Smooth muscle cell (in vitro differentiated cells): ENCODE measurements around the gene USP6. TPM values are rescaled to one million over a fixed set of nuclear protein-coding genes. Genes with fewer than 3 reads are reported as not detected.
"Not testable (repeated sequence)": the region's sequence is repeated elsewhere in the genome, so short reads cannot be mapped to it uniquely, and the experiment has no call there.

Experiments used
- DNase-seq: peaks from one replicate; lab custom pipeline; 2025; ENCODE audit not compliant: unreplicated experiment; lab: John Stamatoyannopoulos, UW
- H2AFZ ChIP-seq: fragments of 200-600 bp; sonication (generic); 2 replicates; pipeline ENCODE4 v1.6.0; 2016; ENCODE audit warnings: antibody characterized with exemption, low read depth, mild to moderate bottlenecking
- H3F3A ChIP-seq: fragments of 200-600 bp; sonication (generic); 2 replicates; pipeline ENCODE4 v1.6.0; 2017; ENCODE audit warnings: antibody characterized with exemption, low read depth
- H3K27ac ChIP-seq: fragments of 200-600 bp; sonication (generic); 2 replicates; pipeline ENCODE4 v1.5.1; 2016; ENCODE audit warnings: low read depth, mild to moderate bottlenecking
- H3K27me3 ChIP-seq: fragments of 200-600 bp; sonication (generic); 2 replicates; pipeline ENCODE4 v1.6.1; 2016; ENCODE audit warnings: low read depth, mild to moderate bottlenecking
- H3K36me3 ChIP-seq: fragments of 200-600 bp; sonication (generic); 2 replicates; pipeline ENCODE4 v1.5.1; 2016; ENCODE audit warnings: low read depth
- H3K4me1 ChIP-seq: fragments of 200-600 bp; sonication (generic); 2 replicates; pipeline ENCODE4 v1.5.1; 2016; ENCODE audit warnings: low read depth
- H3K4me2 ChIP-seq: fragments of 200-600 bp; sonication (generic); 2 replicates; pipeline ENCODE4 v1.6.0; 2016; ENCODE audit warnings: mild to moderate bottlenecking
- H3K4me3 ChIP-seq: fragments of 200-600 bp; sonication (generic); 2 replicates; pipeline ENCODE4 v1.5.1; 2016; ENCODE audit warnings: mild to moderate bottlenecking
- H3K79me2 ChIP-seq: fragments of 200-600 bp; sonication (generic); 2 replicates; pipeline ENCODE4 v1.6.0; 2016; ENCODE audit warnings: low read depth, mild to moderate bottlenecking
- H3K9ac ChIP-seq: fragments of 200-600 bp; sonication (generic); 2 replicates; pipeline ENCODE4 v1.6.0; 2016; ENCODE audit warnings: low read depth
- H3K9me3 ChIP-seq: fragments of 200-600 bp; sonication (generic); replicated peaks from 2 replicates; pipeline ENCODE4 v1.5.1; 2016; ENCODE audit warnings: low read depth
- H4K20me1 ChIP-seq: fragments of 200-600 bp; sonication (generic); 2 replicates; pipeline ENCODE4 v1.6.0; 2016; ENCODE audit warnings: low read depth
- CTCF ChIP-seq: fragments of 200-600 bp; sonication (generic); IDR thresholded peaks from 2 replicates; pipeline ENCODE4 v1.5.1; 2017; ENCODE audit warnings: borderline replicate concordance, mild to moderate bottlenecking, antibody characterized with exemption; ENCODE audit not compliant: insufficient read depth, poor library complexity, severe bottlenecking
- WGBS: methylation state at CpG from one replicate; pipeline ENCODE4 v1.1.7; 2016; ENCODE audit warnings: low lambda C conversion rate; 5-methylcytosine and 5-hydroxymethylcytosine counted together
- polyA plus RNA-seq: library from polyadenylated mRNA; unstranded; fragments of >200 nt; fragmentation: Nextera tagmentation; extraction: Ambion mirVana; gene quantifications from 2 replicates; pipeline ENCODE4 v1.2.1, GENCODE V29; 2016
- total RNA-seq: library from RNA; depleted of rRNA; stranded (reverse); fragments of >200 nt; gene quantifications from 2 replicates; pipeline ENCODE4 v1.2.3, GENCODE V29; 2014

The USP6 gene
- total and polyA plus RNA-seq, 2 experiments from 2014 or later, result 0.09 TPM; not detected in 1

DNA sequence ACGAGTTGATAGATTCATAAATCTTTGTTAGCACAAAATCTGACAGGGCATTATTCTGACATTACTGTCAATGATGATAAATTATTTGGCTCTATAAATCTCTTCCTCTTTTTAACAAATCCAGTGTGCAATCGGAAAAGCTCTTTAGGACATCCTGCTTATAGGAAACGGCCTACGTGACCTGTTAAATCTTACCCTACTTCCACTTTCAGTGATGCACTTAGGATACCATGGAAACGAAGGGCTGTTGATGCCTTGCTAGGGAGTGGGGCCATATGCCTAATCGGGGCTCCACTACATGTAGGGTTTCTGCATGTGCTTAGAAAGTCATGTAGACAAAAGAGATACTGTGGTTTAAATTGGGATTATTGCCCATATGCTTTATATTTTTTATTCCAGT, 48.6 kb downstream of the USP6 start:
- no peak for DNase-seq
- Histone ChIP-seq H3K4me1 (no peaks in the 10 kb centered on the region), H3K4me3 (no peak overlapping the region), H3F3A (no peaks in the 10 kb centered on the region), H2AFZ (no peak overlapping the region), H3K9me3 (no peaks in the 10 kb centered on the region), H3K4me2 (no peak overlapping the region), H3K79me2 (no peaks in the 10 kb centered on the region), H3K27me3 (peaks cover 2% of the 10 kb centered on the region), H4K20me1 (no peaks in the 10 kb centered on the region), H3K27ac (no peak overlapping the region), H3K36me3 (no peaks in the 10 kb centered on the region), H3K9ac (no peak overlapping the region)
- TF ChIP-seq CTCF, result no peak
- 89% methylated on average over 6 of the region's 6 CpGs for WGBS

- H3K4me2 ChIP-seq, result peak overlapping the region; percentile 4
- not testable (repeated sequence) for H4K20me1 ChIP-seq, H3K4me3 ChIP-seq, H3K9ac ChIP-seq, H3K36me3 ChIP-seq, H3K27me3 ChIP-seq, DNase-seq, H3K27ac ChIP-seq, H3K79me2 ChIP-seq, H2AFZ ChIP-seq, H3K4me1 ChIP-seq, H3K9me3 ChIP-seq, H3F3A ChIP-seq
- 66% methylated on average over 7 of the region's 7 CpGs for WGBS
Measured at GRCh38 chr17:5165791-5166564, 50.1 kb downstream of the USP6 start.

DNA sequence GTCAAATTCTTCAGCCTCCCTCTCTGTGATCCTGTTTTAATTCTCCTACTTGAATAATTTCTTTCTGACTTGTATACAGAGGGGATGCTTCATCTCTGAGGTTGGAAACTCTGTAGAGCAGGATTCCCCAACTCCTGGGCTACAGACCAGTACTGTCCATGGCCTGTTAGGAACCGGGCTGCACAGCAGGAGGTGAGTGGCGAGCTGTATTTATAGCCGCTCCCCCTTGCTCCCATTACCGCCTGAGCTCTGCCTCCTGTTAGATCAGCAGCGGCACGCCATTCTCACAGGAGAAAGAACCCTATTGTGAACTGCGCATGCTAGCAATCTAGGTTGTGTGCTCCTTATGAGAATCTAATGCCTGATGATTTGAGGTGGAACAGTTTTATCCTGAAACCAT, 59.2 kb downstream of the USP6 start:
- H3K36me3 ChIP-seq, H2AFZ ChIP-seq: not testable (repeated sequence)
- WGBS, result 84% methylated on average over 7 of the region's 7 CpGs

DNA sequence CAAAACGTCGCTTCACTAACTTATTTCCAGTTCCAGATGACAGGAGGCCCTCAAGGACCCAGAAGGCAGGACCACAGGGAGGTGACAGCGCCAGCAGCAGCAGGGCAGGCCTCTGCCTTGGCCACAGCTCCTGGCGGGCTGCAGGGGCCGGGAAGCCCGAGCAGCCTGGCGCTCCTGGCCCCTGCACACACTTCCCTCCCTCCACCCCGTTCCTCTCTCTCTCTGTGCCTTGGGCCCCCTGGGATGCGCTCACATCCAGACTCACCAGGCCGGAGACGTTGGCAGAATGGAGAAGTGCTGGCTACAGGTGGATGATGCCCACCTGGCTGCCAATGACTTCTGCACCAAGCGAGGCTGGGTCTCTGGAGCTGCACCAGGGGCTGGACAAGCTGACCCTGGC, 63.2 kb downstream of the USP6 start:
- Histone ChIP-seq H3K4me1 (no peaks in the 10 kb centered on the region), H3F3A (peaks cover 10% of the 10 kb centered on the region), H3K27ac (no peak overlapping the region), H3K27me3 (no peaks in the 10 kb centered on the region), H3K9ac (no peak overlapping the region), H3K36me3 (peaks cover 31% of the 10 kb centered on the region), H2AFZ (no peak overlapping the region), H3K4me3 (no peak overlapping the region), H4K20me1 (no peaks in the 10 kb centered on the region), H3K4me2 (no peak overlapping the region), H3K9me3 (peaks cover 60% of the 10 kb centered on the region), H3K79me2 (no peaks in the 10 kb centered on the region)
- WGBS, result 98% methylated on average over 10 of the region's 12 CpGs
- no peak for DNase-seq
- no peak for TF ChIP-seq CTCF

More for the DNA sequence above, 59.2 kb downstream of the USP6 start:
- H3K9ac ChIP-seq, H3K27me3 ChIP-seq, DNase-seq, H3K4me3 ChIP-seq, H3K4me2 ChIP-seq, H4K20me1 ChIP-seq, H3K4me1 ChIP-seq, H3K27ac ChIP-seq, H3F3A ChIP-seq, H3K79me2 ChIP-seq: not testable (repeated sequence)
- H3K9me3 ChIP-seq, result peaks cover 21% of the 10 kb centered on the region
